HUES48 (cell line): ENCODE data around the gene LIX1L.
A peak's percentile ranks its signal among the peaks of the same experiment; 100 is the strongest.
"Not testable (repeated sequence)": the region's sequence is repeated elsewhere in the genome, so short reads cannot be mapped to it uniquely, and the experiment has no call there.

Experiments used
- H3K27ac ChIP-seq: one replicate; pipeline ENCODE4 v1.7.0; 2013; ENCODE audit warnings: low read depth, low read length, inconsistent platforms
- H3K27me3 ChIP-seq: 2 replicates; pipeline ENCODE4 v1.6.1; 2013; ENCODE audit warnings: mild to moderate bottlenecking, low read length; ENCODE audit not compliant: control insufficient read depth, insufficient read depth
- H3K36me3 ChIP-seq: 2 replicates; pipeline ENCODE4 v1.6.1; 2013; ENCODE audit warnings: low read length; ENCODE audit not compliant: control insufficient read depth, insufficient read depth
- H3K4me1 ChIP-seq: 2 replicates; pipeline ENCODE4 v1.6.1; 2013; ENCODE audit warnings: mild to moderate bottlenecking, low read length; ENCODE audit not compliant: control insufficient read depth, insufficient read depth
- H3K4me3 ChIP-seq: 2 replicates; pipeline ENCODE4 v1.5.1; 2013; ENCODE audit warnings: mild to moderate bottlenecking, low read depth, low read length
- H3K9ac ChIP-seq: 2 replicates; pipeline ENCODE4 v1.6.1; 2013; ENCODE audit warnings: mild to moderate bottlenecking, low read depth, low read length, moderate library complexity
- H3K9me3 ChIP-seq: 2 replicates; pipeline ENCODE4 v1.6.1; 2013; ENCODE audit warnings: low read length; ENCODE audit not compliant: control insufficient read depth, insufficient read depth

LIX1L gene

DNA sequence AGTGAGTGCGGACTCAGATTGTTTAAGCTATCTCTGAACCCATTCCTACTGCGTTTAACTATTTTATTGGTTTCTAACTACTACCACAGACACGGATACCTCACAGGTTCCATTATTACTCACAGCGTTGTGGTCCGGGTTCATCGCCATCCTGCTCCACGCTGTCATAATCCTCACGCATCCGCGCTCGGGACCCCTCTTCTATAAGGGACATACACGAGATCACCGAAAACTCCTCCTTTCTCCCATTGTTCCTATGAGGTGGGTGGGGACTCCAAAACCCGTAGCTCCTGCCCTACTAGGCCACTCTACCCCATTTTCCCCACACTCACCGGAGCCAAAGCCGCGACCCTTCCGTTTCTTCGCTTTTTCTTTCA, 31.1 kb downstream of the LIX1L start:
- H3K9me3 ChIP-seq, result no peaks in the 10 kb centered on the region
- H3K4me1 ChIP-seq, result peaks cover 4% of the 10 kb centered on the region
- H3K36me3 ChIP-seq, result peaks cover 30% of the 10 kb centered on the region
- peak overlapping the region; percentile 90 for H3K9ac ChIP-seq
- peak overlapping the region; percentile 96 for H3K27ac ChIP-seq
- no peaks in the 10 kb centered on the region for H3K27me3 ChIP-seq
- peak overlapping the region; percentile 93 for H3K4me3 ChIP-seq

DNA sequence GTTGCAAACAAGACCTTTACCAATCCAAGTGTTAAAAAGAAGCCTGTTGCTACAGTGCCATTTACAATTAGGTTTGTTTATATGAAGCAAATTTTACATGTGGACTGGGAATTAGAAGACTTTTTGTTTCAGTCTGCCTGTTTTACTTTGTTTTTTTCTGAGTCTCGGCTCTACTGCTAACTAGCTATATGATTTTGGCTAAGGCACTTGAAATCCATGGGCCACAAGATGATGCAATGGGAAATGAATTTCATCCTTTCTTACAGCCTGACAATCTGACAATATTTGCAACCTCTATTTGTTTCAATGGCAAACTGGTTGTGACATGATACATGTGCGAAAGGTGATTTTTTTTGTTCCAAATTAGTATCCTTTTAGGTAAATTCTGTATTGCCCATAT, 35.6 kb downstream of the LIX1L start:
- Histone ChIP-seq H3K9ac (no peak overlapping the region), H3K27ac (no peak overlapping the region), H3K4me3 (no peak overlapping the region), H3K36me3 (peaks cover 30% of the 10 kb centered on the region), H3K27me3 (no peaks in the 10 kb centered on the region; the same call in 1 of the 2 replicates), H3K4me1 (peaks cover 18% of the 10 kb centered on the region), H3K9me3 (no peaks in the 10 kb centered on the region)

DNA sequence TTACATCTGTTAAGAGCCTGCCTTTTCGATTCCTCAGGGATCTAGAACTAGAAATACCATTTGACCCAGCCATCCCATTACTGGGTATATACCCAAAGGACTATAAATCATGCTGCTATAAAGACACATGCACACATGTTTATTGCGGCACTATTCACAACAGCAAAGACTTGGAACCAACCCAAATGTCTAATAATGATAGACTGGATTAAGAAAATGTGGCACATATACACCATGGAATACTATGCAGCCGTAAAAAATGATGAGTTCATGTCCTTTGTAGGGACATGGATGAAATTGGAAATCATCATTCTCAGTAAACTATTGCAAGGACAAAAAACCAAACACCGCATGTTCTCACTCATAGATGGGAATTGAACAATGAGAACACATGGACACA, 37.5 kb downstream of the LIX1L start:
- not testable (repeated sequence) for H3K27ac ChIP-seq, H3K27me3 ChIP-seq, H3K4me3 ChIP-seq, H3K9ac ChIP-seq, H3K9me3 ChIP-seq
- Histone ChIP-seq H3K36me3 (peaks cover 24% of the 10 kb centered on the region), H3K4me1 (peaks cover 14% of the 10 kb centered on the region)

DNA sequence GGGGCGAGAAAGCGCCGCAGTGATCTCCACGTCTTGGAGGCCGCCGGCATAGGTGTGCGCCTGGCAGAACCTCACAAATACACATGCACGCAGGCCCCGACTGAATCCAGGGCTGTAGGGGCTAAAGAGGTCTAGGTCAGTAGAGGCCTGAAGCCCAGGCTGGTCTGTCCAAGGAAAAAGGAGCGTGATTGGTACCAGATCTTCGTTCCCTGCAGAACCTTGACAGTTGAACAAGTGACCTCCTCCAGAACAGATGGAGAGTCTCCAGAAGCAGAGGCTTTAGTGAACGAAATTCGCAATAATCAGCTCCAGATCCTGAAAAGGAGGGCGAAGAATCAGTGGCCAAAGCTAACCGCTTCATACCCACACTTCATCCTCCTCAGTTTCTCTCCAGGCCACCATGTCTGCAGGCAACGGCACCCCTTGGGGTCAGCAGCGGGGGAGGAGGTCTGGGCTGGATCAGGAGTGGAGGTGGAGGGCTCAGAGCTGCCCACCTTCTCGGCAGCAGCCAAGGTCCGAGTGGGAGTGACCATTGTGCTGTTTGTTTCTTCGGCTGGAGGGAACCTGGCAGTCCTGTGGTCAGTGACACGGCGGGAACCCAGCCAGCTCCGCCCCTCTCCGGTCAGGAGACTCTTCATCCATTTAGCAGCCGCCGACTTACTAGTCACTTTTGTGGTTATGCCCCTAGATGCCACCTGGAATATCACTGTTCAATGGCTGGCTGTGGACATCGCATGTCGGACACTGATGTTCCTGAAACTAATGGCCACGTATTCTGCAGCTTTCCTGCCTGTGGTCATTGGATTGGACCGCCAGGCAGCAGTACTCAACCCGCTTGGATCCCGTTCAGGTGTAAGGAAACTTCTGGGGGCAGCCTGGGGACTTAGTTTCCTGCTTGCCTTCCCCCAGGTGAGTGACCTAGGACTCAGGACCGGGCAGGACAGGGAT, 38.6 kb downstream of the LIX1L start:
- Histone ChIP-seq H3K9ac (peak overlapping the region; percentile 65; the same call in 1 of the 2 replicates), H3K9me3 (no peaks in the 10 kb centered on the region), H3K27ac (peak overlapping the region; percentile 34), H3K4me3 (peak overlapping the region; percentile 98), H3K4me1 (peaks cover 14% of the 10 kb centered on the region), H3K36me3 (peaks cover 22% of the 10 kb centered on the region), H3K27me3 (no peaks in the 10 kb centered on the region; the same call in 1 of the 2 replicates)

DNA sequence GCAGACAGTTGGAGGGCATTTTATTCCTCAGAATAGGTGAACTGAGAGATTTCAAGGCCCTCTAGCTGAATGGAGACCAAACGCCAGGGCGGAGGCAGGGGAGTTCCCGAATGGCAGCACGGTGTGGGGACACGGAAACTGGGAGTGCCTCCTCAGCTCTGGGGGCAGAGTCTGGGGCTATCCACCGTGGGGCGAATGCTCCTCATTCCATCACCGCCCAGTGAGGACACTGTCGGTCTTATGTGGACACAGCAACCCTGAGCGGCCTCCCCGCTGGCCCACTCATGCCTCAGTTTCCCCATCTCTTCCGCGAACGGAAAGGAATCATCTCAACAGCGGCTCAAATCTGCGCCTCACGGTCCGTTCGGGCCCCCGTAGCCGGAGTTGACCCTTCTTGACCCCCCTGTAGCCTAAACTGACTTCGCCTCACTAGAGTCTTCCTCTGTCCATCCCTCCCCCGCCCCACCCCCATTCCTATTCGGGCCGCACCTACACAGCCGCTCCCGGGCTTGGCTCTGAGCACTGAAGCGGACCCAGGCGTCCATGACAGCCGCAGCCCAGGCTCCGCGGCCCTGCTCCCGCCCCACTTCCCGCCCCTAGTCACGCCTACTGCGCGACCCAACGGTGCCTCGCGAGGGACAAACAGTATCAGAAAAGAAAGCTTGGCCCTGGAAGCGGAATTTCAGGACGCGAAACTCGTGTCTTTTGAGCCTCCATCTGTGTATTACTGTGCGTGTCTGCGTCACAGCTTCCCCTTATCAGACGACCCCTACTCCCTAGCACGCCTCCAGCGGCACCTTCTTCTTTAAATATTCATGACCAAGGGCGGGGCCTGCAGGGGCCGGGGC, 39.4 kb downstream of the LIX1L start, which contains the start of gene PEX11B:
Gene PEX11B (minus strand): TSS at position 574 of the 848 bp plus-strand sequence. CDS start 29 bp downstream, at position 545.
- Histone ChIP-seq H3K36me3 (peaks cover 14% of the 10 kb centered on the region), H3K9me3 (no peaks in the 10 kb centered on the region), H3K4me3 (peak within 1 kb of the TSS; percentile 98), H3K27me3 (no peaks in the 10 kb centered on the region; the same call in 1 of the 2 replicates), H3K9ac (peak within 1 kb of the TSS; percentile 65), H3K27ac (peak within 1 kb of the TSS; percentile 34), H3K4me1 (peaks cover 14% of the 10 kb centered on the region)

DNA sequence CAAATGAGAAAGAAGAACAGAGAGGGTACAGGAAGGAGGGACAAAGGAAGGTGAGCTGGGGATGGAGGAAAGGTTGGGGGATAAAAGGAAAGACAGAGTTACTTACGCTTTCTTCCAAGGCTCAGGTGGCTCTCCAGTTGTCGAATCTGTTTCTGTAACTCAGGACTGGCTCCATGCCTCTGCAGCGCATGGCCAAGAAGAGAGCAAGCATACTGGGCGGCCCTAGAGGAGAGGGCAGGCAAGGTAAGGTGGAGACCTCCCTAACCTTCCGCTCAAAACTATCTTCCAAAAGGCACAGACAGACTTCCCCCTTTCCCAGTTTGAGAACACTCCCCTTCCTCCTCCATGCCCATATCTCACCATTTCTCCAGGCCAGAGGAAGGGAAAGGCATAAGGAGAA, 40.2 kb downstream of the LIX1L start:
- Histone ChIP-seq H3K9me3 (no peaks in the 10 kb centered on the region), H3K4me3 (peak overlapping the region; percentile 98), H3K36me3 (peaks cover 10% of the 10 kb centered on the region), H3K27ac (no peak overlapping the region), H3K27me3 (no peaks in the 10 kb centered on the region; the same call in 1 of the 2 replicates), H3K4me1 (peaks cover 14% of the 10 kb centered on the region), H3K9ac (no peak overlapping the region)

DNA sequence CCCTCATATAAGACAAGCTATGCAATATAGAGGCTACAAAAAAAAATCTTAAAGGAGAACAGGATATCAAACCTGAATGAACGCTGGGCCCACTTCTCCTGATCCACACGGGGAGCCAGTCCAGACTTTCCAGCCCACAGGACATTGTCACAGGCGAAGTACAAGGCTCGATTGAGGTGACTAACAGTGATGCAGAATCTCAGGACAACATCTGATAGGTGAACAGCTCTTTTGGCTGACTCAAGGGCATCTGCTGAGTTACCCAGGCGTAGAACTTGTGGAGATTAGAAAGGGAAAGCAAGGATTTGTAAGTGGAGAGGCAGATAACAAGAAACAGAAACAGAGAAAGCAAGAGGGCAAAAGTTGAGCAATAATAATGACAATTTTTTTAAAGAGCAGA, 41.1 kb downstream of the LIX1L start:
- Histone ChIP-seq H3K27me3 (no peaks in the 10 kb centered on the region; the same call in 1 of the 2 replicates), H3K27ac (no peak overlapping the region), H3K9ac (no peak overlapping the region), H3K4me1 (peaks cover 14% of the 10 kb centered on the region), H3K9me3 (no peaks in the 10 kb centered on the region), H3K36me3 (peaks cover 6% of the 10 kb centered on the region; the same call in 1 of the 2 replicates), H3K4me3 (no peak overlapping the region)

DNA sequence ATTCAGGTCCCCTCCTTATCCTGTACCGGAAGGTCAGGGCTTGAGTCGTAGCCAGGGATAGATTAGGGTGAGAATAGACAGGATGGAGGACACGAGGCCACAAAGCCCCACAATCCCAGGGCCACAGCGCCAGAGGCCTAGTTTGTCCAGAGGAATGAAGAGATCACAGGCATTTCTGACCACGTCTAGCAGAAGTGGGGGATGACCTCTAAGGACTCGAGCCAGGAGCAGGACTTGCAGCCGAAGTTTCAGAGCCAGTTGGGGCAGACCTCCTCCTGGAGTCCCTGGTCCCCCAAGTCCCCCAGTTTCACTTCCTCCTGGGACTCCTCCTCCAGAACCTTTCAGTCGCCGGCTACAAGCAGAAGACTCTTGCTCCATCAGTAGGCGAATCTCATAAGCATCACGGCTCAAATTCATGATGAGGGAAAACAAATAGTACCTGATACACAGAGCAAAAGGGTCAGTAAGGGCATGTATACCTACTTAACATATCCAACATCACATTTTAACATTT, 45.6 kb downstream of the LIX1L start:
- no peak overlapping the region for H3K9ac ChIP-seq
- 0 out of 2 replicates have a peak, but pooled peaks cover 4% of the 10 kb centered on the region for H3K4me1 ChIP-seq
- peaks cover 10% of the 10 kb centered on the region for H3K36me3 ChIP-seq
- no peaks in the 10 kb centered on the region for H3K27me3 ChIP-seq
- no peak overlapping the region for H3K4me3 ChIP-seq
- no peak overlapping the region for H3K27ac ChIP-seq
- no peaks in the 10 kb centered on the region for H3K9me3 ChIP-seq

DNA sequence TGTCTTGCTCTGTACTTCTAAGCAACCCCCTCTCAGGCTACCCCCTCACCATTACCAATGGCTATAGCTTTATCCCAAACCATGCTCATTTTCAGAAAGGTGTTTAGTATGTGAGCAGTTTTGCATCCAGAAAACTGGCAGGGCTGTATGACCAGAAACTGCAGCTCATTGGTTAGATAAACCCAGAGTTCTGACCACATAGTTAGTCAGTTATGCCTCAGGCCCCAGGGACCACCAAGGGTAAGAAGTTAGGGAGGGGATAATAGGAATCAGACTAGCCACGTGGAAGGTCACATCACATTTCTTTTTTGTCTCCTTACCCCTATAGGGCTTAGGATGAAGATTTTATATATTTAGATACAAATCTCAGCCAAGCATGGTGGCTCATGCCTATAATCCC, 49.2 kb downstream of the LIX1L start:
- Histone ChIP-seq H3K9me3 (no peaks in the 10 kb centered on the region), H3K27me3 (no peaks in the 10 kb centered on the region), H3K9ac (no peak overlapping the region), H3K4me3 (no peak overlapping the region), H3K36me3 (peaks cover 4% of the 10 kb centered on the region; the same call in 1 of the 2 replicates), H3K4me1 (0 out of 2 replicates have a peak, but pooled peaks cover 4% of the 10 kb centered on the region), H3K27ac (no peak overlapping the region)

DNA sequence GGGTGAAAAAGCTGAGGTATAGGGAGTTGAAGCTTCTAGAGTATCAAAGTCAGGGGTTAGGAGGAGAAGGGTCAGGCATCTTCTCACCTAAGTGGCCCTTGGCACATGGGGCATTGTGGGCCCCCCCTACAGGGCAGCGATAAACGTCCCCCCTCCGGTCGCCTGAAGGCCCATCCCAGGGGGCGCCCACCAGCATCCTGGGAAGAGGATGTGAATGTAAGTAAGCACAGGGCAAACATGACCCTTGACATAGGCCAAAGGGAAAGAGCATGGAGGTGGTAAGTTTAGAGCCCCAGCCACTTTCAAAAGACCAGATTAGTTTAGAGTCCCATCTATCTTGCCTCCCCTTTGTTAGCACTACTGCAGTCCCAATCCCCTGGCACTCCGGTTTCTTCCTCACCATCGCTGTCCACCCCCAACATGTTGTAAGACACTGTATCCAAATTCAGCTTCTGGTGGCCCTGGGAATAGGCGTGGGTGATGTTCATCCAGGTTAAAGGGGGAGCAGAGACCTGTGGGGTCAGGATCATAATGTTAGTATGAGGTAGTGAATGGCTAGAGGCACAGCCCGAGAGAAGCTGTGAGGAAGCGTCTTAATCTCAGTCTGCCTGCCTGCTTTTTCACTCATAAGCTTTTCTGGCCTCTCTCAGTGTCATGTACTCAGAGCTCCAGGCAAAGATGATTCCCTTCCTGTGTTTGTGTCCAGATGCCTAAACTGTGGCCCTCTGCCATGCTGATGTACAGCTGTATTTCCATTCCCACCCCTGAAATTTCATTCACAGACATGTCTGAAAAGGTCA, 50.7 kb downstream of the LIX1L start:
- no peak overlapping the region for H3K9ac ChIP-seq
- H3K27me3 ChIP-seq, result no peaks in the 10 kb centered on the region
- peaks cover 4% of the 10 kb centered on the region; the same call in 1 of the 2 replicates for H3K36me3 ChIP-seq
- no peak overlapping the region for H3K4me3 ChIP-seq
- H3K27ac ChIP-seq, result no peak overlapping the region
- no peaks in the 10 kb centered on the region for H3K9me3 ChIP-seq
- 0 out of 2 replicates have a peak, but pooled peaks cover 4% of the 10 kb centered on the region for H3K4me1 ChIP-seq
